NCI-H146 (cell line): Measurements from ENCODE around the gene FNDC1.
A peak's percentile ranks its signal among the peaks of the same experiment; 100 is the strongest.
"Not testable (repeated sequence)": the region's sequence is repeated elsewhere in the genome, so short reads cannot be mapped to it uniquely, and the experiment has no call there.

ENCODE experiments used
- DNase-seq: peaks from one replicate; lab custom pipeline; 2025; lab: John Stamatoyannopoulos, UW

FNDC1 gene

DNA sequence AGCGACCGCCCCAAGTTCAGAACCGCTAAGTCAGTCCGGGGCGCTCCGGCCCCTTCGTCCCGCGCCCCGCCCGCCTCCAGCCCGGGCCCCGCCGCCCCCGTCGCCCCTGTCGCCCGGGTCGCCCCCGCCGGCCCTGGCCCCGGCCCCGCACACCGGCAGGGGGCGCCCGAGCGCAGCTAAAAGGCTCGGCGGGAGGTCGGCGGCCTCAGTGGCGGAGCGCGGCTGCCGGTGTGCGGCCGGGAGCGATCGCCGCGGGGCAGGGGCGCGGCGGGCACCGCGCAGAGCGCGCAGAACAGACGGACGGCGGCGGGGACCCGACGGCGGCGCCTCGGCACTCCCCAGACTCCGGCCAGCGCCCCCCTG lies at the start of gene FNDC1:
TSS of gene FNDC1 (plus strand) at position 208 of the 363 bp plus-strand sequence. CDS start 197 bp downstream, outside the sequence.
- DNase-seq = no peak

DNA sequence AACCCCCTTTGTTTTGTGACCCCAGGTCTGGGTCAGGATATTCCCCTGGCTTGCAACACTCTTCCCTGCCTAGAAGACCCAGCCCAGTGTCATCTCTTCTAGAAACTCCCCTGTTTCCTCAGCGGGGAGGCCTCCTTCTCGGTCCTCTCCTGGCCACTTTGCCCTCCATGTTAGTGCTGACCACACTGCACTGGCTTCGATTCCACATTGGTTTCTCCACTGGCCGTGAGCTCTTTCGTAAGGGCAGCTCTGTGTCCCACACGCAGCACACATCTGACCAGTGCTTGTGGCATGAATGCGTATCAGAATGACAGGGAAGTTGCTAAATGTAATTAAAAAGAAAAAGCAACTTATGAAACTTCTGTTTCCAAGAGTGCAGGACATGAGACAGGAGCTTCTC lies 49.4 kb upstream of the FNDC1 start:
- DNase-seq = no peak

DNA sequence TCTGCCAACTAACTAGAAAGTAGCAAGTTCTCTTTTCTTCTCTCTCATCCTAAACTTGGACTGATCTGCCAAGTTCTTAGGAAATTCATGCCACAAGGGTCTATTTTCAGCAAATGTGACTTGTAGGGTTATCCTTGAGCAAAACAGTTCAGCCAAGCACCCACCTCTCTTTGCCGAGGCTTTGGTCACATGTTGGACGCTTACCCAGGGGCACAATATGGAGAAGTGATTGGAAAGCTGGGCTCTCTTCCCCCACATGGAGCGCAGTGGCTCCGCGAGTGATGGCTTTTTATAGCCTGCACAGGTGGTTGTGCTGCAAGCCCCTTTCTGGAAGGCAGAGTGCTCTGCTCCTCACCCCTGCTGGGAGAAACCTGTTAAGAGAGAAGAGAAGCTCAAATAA lies 47.7 kb upstream of the FNDC1 start:
- peak; percentile 9 for DNase-seq

DNA sequence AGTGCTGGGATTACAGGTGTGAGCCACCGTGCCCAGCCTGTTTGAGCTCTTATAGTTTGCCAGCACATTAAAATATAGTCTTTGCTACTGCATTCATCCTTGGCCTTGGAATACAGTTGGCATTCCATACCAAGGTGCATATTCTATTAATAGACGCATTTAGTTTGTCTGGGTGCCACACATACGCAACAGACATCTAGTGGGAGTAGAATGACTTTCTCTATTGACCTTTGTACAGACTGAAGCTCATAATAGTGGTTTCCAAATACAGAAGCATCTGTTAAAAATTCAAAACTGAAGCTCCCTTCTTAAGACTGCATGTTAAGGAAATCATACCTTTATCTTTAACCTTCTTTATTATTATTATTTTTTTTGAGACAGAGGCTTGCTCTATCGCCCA lies 46.7 kb upstream of the FNDC1 start:
- DNase-seq = no peak

DNA sequence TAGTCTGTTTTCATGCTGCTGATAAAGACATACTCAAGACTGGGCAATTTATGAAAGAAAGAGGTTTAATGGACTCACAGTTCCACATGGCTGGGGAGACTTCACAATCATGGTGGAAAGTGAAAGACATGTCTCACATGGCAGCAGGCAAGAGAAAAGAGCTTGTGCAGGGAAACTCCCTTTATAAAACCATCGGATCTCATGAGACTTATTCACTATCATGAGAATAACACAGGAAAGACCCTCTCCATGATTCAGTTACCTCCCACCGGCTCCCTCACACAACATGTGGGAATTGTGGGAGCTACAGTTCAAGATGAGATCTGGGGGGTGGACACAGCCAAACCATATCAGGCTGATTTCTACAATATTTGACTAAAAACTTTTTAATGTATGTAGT lies 45.4 kb upstream of the FNDC1 start:
- DNase-seq = not testable (repeated sequence)

DNA sequence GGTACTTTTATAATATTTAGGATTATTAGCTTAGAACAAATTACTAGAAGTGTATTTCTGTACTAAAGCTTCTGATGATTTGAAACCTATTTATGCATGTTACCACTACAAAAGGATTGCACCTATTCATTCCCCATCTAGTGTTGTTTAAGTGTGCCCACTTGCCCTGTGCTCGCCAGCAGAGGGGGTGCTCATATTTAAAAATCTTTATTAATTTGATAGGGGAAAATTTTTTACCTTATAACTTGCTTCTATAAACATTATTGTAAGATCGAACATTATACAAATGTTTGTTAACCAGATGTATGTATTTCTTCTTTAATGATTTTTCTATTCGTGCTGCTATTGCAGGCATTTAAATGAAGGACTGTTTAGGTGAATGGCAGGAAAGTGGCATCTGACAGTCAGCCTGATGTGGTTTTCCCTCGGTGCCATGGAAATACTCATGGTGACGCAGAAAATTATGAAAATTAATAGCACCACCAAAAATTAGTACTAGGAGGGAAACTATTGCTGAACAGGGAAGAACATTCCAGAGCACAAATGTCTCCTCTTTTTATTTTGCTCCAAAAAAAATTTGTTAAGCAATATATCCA lies 44.1 kb upstream of the FNDC1 start:
- no peak for DNase-seq

DNA sequence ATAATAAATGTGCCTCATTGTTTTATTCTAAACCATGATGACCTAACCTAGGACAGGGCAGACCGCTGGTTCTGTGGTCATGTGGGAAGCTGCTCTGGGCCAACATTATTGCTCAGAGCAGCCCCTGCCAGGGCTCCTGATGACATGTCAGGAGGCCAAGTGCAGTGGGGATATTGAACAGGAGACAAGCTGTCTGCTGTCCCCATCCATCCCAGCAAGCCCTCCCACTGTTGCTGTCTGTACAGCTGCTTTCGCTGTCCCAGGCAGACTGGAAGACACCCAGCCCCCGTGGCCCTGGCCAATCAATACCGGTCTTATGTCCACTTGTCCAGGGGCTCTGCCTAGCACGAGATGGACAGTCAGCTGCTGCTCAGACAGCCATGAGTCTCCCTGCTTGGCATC lies 43.2 kb upstream of the FNDC1 start:
- DNase-seq = peak; percentile 31

DNA sequence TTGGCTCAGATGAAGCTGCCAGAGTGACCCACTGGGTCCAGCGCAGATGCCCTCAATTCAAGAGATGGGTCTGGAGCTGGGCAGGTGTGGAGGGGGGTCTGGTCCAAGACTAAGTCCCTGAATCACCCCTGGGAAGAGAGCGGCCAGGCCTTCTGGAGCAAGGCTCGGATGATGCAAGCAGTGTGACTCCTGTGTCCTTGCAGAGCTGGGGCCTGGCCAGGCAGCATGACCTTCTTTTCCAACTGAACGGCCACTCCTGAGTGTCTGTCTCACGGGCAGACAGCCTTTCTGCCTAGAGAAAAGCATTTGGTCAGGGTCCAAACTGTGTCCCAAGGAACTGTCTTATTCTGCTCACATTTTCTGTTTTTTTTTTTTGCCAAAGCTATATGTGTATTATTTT lies 42.6 kb upstream of the FNDC1 start:
- DNase-seq = no peak

DNA sequence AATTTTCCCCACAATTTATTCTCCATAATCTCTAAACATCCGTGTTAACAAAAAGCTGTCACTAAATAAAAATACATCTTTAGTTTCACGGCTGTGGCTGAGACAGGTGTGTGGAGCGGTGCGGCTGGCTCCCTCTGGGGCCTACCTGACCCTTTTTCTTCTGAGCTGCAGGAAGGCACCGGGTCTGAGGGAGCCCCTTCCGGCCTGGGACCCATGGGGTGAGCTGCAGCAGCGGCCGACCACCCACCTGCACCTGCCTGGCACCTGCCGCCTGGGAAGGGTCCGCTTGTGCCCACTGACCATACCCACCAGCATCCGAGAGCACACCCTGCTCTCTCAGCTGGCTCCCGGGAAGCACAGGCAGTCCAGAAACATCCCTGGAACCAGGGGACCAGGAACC lies 41.5 kb upstream of the FNDC1 start:
- DNase-seq = no peak

DNA sequence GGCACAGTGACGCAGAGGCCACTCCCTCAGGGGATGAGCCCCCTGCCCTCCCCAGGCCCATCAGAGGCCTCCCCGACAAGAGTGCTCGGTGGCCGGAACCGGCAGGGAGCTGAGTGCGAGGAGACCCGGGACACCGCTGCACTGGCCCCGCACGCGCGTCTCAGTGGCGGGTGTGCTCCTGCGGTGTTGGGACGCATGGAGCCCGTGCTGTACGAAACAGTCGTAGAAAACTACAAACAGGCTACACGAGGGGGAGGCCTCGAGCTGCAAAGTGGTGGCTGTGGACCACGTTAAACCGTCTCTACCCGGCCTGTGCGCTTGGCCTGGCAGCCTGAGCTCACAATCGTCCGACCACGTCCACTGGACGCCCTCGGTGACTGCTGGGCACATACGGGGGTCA lies 40.2 kb upstream of the FNDC1 start:
- no peak for DNase-seq

DNA sequence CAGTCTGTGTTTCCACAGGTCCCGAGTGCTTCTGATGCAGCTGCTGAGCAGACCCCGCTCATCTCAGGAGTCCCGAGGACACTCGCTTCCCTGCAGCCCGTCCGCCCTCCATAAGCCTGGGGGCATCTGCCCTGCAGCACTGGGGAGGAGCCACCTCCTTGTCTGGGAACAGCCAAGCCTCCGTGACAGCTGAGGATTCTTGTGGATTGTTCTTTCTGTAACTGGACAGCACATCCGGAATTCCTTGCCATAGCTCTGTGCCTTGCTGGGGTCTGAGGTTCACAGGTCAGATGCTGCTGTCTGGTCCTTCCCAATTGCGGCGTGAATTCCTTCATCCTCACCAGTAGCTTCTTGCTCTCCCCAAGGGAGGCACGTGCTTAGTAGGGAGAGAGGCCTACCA lies 38.4 kb upstream of the FNDC1 start:
- DNase-seq = no peak

DNA sequence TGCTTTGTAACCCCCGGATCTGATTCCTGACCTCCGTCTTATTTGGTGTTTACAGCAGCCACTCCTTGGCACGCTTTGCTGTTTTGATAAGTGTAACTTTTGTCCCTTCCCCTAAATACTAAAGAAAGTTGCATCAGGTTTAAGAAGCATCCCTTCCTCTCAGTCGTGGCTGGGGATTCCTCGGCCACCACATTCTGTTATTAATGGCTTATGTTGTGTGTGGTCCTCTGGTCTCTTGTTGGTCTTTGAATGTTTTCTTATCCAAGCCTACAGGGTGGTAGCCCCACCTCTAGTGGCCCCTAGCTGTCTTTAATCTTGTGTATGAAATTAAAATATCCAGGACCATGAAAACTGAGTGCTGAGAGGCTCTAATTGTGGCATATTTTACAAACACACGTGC lies 37.5 kb upstream of the FNDC1 start:
- no peak for DNase-seq

DNA sequence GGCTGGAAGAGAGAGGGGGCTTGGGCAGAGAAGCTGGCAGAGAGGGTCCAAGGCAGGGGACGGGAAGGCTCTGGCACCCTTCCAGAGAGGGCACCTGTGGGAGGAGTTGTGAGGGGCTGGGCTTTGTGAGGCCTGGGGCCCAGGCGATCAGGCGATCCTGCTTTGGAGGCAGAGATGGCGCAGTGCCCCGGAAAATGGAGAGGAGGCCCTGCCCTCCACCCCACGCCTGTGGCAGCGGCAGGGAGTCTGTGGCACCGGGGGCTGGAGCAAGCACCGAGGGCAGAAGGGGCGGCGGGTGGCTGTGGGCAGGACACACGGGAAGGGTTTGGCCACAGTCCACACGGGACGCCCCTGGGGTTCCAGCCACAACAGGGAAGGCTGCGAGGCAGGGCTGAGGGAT lies 36.5 kb upstream of the FNDC1 start:
- no peak for DNase-seq

DNA sequence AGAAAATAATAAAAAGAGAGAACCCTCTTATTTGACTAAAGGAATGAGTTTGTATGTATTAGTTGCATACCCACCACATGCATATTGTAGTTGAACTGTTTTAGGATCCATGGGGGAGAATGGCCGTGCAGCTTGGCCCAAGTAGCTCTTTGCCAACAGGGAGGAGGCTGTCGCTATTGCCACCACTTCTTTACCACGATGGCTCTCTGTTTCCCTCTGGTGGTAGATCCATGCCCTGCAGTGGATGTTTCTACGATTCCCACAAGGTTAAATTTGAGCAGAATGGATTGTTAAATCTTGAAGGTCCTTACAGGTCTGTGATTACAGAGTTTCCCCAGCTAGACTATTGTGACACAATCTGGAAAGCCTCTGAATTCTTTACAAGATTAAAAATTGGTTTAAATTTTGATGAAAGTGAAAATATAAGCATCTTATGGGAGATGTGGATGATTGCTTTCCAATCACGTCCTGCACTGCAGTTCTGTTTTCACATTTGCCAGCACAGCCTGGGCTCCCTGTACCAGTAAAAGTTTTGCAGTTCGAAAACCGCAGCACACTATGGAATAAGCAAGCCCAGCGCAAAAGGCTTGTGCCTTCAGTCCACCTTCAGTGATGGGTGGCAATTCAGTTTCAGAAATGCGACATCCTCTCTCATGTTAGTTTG lies 34.4 kb upstream of the FNDC1 start:
- peak; percentile 67 for DNase-seq

DNA sequence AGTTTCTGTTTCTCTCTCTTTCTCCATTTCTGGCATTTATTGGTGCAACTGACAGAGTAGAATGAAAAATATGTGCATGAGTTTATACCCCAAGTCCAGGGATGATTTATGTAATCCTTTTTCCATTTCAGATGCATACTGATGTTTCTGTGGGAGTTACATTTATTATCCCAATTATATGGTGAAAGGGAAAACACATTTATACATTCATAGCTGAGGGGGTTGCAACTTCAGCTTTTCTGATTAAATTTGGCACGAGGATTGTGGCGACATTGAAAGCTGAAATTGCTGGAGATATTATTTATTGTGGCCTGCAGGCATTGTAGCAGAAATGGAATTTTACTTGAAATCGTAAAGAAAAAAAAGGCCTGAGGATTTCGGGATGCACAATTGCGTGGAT lies 31.5 kb upstream of the FNDC1 start:
- DNase-seq = no peak

DNA sequence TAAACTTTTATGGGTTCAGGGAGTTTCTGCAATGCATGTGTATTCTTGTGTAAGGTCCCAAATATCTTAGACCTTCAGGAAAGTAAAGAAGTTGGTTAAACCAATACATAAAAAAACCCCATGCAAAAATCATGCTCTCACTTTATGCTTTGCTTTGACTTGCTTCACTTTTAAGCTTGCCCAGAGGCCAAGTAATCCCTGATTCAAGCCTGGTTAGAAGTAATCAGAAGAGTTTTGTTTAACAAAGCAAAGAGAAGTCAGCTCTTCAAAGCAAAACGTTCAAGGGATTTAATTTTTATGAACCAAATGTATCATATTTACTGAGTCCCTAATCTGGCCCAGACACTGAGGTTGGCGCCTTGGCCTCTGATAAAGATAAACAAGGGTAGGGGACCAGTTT lies 26.7 kb upstream of the FNDC1 start:
- DNase-seq = no peak

DNA sequence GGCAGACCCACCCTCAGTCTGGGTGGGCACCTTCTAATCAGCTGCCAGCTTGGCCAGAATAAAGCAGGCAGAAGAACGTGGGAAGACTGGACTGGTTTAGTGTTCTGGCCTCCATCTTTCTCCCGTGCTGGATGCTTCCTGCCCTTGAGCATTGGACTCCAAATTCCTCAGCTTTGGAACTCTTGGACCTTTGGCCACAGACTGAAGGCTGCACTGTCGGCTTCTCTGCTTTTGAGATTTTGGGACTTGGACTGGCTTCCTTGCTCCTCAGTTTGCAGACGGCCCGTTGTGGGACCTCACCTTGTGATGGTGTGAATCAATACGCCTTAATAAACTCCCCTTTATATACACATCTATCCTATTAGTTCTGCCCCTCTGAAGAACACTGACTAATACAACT lies 20.6 kb upstream of the FNDC1 start:
- no peak for DNase-seq

DNA sequence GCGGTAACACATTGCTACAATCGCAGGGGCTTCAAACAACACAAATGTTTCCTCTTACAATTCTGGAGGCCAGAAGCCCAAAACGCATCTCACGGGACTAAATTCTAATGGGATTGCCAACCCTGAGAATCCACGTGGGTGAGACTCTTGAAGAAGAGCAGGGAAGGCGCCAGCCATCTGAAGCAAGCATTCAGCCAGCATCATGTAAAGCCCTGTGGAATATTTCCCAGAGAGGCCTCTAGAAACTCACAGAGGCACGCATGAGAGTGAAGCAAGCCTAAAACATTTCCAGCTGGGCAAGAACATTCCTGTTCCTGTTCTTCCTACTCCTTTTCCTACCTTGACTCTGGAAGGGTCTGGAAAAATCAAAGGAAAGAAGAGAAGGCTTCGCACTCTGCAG lies 19.6 kb upstream of the FNDC1 start:
- DNase-seq = no peak

DNA sequence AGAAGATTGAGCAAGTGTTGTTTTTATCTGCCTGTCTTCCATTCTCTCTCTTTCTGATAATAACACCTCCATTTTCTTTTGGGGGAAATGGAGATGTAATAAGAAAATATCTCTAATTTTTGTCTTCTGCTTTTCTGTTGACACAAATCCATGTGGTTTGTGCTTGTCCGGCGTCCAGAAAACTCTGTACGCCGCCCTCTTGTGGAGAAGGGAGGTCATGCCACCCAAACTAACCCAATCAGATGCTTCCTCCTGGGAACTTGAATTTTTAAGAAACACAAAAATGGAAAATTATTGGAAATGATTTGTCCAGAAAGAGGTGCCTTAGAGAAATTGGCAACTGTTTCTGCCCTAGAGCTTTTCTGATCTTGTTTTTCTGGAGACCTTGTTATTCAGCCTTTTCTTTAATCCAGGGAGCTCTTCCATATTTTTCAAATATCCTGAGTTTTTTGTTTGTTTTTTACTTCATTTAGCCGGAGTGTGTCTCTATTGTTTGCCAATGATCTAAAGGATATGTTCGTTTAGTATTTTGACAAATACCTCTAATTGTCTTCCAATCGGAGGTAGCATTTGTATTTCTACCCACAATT lies 17.8 kb upstream of the FNDC1 start:
- peak; percentile 8 for DNase-seq

DNA sequence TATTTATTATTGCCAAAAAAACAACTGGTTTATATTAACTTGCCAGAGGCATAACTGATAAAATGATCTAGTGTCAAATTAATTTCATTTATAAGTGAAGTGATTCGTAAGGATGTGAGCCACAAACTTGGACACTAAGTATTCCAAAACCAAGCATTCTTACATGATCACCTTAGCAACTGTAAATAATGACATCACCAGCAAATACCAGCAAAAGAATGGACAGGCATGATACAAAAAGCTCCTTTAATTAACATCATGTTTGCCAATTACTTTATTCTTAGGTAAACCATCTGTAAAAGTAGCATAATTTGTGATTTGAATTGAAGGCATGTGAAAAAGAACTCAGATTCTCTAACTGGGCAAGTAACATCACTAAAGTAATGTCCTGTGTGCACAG lies 17.2 kb upstream of the FNDC1 start:
- no peak for DNase-seq

DNA sequence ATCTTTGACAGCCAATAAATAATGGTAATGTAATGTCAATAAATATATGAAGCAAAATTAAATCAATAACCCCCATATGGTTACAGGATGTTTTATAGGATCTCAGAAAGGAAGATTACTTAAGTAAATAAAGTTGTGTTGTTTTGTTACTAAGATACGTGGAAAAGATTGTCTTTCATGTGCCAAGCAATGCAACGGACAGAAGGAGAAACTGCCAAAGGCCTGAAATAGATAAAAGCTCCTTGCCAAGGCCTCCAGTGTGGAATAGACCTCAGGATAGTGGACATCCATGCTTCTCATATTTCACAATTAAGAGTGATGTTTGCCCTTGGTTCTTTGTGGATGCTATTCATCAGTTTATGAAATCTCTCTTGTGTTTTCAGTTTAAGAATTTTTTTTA lies 16.4 kb upstream of the FNDC1 start:
- no peak for DNase-seq

DNA sequence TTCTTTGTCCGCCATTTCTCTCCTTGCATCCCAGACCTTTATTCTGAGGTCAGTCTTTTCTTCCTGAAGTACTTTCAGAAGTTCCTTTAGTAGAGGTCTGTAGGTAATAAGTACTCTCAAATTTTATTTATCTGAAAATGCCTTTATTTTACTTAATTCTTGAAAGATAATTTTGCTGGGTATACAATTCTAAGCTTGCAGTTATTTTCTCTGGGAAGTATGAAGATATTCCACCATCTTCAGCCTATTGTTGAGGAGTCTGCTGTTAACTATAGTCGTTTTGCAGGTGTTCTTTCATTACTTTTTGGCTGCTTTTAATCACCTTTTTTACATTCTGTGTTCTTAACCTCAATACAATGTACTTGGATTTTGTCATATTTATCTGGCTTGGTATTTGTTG lies 13.5 kb upstream of the FNDC1 start:
- no peak for DNase-seq

DNA sequence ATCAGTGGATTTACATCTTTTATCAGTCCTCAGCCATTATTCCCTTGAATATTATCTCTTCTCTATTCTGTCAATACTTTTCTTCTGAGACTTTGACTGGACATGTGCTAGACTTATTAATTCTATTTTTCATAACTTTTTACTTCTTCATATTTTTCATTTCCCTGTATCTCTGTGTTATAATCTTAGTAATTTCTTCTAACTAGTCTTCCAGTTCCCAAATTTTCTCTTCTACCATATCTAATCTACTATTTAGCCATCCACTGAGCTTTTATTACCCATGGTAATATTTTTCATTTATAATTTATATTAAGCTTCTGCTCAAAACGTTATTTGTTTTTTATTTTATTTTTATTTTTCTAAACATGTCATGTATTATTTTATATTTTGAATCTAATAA lies 13.1 kb upstream of the FNDC1 start:
- no peak for DNase-seq

DNA sequence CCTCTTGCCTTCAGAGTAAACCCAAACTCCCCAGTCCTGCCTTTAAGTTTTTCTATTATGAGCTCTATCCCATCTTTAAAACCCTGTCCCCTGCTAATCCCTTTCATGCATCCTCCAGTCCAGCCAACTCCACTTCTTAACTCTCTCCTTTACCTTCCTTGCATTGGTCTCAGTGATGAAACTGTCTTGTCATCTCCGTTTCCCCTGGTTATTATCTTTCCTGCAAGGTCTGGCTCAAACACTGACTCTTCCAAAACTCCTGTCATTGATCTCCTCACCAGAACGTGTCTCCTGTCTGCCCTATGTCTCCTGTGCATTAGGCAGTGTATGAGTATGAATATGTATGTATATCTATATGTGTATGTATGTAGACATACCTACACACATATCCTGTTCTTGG lies 11.8 kb upstream of the FNDC1 start:
- DNase-seq = no peak
